Measurements from ENCODE around the gene OR51I2. TPM values are rescaled to one million over a fixed set of nuclear protein-coding genes. Genes with fewer than 3 reads are reported as not detected.

The OR51I2 gene
- total RNA-seq, 1 experiment from 2014 or later: not detected

DNA sequence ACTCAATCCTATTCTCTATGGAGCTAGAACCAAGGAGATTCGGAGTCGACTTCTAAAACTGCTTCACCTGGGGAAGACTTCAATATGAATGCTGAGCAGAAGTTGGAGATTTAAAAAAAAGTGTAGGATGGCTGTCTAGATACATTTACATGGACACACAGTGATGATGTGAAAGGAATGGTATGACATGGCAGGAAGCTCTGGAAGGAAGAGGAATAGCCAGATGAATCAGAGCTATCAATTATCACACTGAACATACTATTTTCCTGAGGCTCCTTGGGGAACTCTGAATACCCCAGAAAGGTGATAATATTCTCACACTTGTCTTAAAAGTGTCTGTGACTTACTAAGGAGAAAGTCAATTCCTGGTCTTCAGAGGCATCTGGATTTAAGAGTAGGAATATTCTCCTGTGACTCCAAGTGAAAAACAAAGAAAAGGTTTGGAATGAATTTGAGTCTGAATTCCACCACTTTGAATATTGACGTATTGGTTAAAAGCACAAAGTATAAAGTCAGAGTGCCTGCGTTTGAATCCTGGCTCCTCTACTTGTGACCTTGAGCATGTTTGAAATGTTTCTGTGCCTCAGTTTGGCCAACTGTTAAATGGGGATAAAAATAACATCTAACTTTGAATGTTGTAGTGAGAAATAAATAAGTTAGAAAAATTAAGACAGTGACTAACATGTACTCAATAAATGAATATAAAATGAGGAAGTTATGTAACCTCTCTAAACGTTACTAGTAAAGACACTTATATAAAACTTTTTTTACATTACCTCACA lies 40.6 kb downstream of the OR51I2 start:
- Mint-ChIP-seq H3K27me3 (ENCODE audit: low read depth) (no peaks in the 10 kb centered on the region), H3K4me3 (no peak overlapping the region), H3K4me1 (peaks cover 0 to 3% of the 10 kb centered on the region in 2 experiments; a peak in 1 of 4 replicates), H3K36me3 (ENCODE audit: insufficient read depth in 1 of 3, low read depth in 3 of 3) (no peaks in the 10 kb centered on the region), H3K9me3 (no peaks in the 10 kb centered on the region), H3K27ac (no peak overlapping the region)
- Histone ChIP-seq H4K20me1 (ENCODE audit: control insufficient read depth, insufficient read depth, insufficient read length) (no peaks in the 10 kb centered on the region), H2AK5ac (ENCODE audit: insufficient read length, low read length) (no peak overlapping the region), H3K79me1 (ENCODE audit: insufficient read depth, low read depth, low read length, poor library complexity, severe bottlenecking) (no peaks in the 10 kb centered on the region), H3K9ac (ENCODE audit: extremely low read depth, insufficient read length, low read length) (no peak overlapping the region), H3K23ac (ENCODE audit: insufficient read length, low read depth, low read length) (no peak overlapping the region), H3K27me3 (ENCODE audit: insufficient read depth, low read length) (no peaks in the 10 kb centered on the region), H3T11ph (ENCODE audit: low read length) (no peak overlapping the region), H2BK15ac (ENCODE audit: low read depth, low read length) (no peak overlapping the region), H3K4ac (ENCODE audit: low read depth, low read length) (no peak overlapping the region), H2AFZ (ENCODE audit: low read length) (no peak overlapping the region), H3K27ac (ENCODE audit: insufficient read length, low read depth, low read length) (no peak overlapping the region), H3K14ac (ENCODE audit: insufficient read depth, low read length) (no peak overlapping the region), H4K91ac (ENCODE audit: insufficient read length, low read depth, low read length) (no peak overlapping the region), H3K4me2 (ENCODE audit: insufficient read depth, insufficient read length, low read length) (no peak overlapping the region), H3K18ac (ENCODE audit: insufficient read length, low read depth, low read length) (no peak overlapping the region), H3K23me2 (ENCODE audit: insufficient read length, low read depth, low read length, poor library complexity, severe bottlenecking) (no peaks in the 10 kb centered on the region), H2BK120ac (ENCODE audit: low read depth, low read length, poor library complexity, severe bottlenecking) (no peak overlapping the region), H3K79me2 (ENCODE audit: insufficient read depth, low read length) (no peaks in the 10 kb centered on the region), H2BK20ac (ENCODE audit: low read depth, low read length, poor library complexity, severe bottlenecking) (no peak overlapping the region), H4K8ac (replicated peaks; ENCODE audit: insufficient read length, low read depth, low read length) (no peak overlapping the region), H2BK12ac (ENCODE audit: insufficient read length, low read depth, low read length) (no peak overlapping the region), H2BK5ac (ENCODE audit: insufficient read length, low read length) (no peak overlapping the region), H4K5ac (ENCODE audit: insufficient read length, low read depth, low read length) (no peak overlapping the region), H3K4me1 (ENCODE audit: insufficient read depth, low read length) (no peaks in the 10 kb centered on the region), H3K9me3 (ENCODE audit: control insufficient read depth, low read depth, low read length) (no peaks in the 10 kb centered on the region), H3K56ac (ENCODE audit: insufficient read length, low read depth, low read length) (no peak overlapping the region)
- no CpG with 5 or more reads among the region's 5 CpGs for WGBS (ENCODE audit: extremely low coverage, insufficient read length, low lambda C conversion rate)
- no peak for DNase-seq
- TF ChIP-seq, protein P1, sequence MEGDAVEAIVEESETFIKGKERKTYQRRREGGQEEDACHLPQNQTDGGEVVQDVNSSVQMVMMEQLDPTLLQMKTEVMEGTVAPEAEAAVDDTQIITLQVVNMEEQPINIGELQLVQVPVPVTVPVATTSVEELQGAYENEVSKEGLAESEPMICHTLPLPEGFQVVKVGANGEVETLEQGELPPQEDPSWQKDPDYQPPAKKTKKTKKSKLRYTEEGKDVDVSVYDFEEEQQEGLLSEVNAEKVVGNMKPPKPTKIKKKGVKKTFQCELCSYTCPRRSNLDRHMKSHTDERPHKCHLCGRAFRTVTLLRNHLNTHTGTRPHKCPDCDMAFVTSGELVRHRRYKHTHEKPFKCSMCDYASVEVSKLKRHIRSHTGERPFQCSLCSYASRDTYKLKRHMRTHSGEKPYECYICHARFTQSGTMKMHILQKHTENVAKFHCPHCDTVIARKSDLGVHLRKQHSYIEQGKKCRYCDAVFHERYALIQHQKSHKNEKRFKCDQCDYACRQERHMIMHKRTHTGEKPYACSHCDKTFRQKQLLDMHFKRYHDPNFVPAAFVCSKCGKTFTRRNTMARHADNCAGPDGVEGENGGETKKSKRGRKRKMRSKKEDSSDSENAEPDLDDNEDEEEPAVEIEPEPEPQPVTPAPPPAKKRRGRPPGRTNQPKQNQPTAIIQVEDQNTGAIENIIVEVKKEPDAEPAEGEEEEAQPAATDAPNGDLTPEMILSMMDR (conservative IDR thresholded peaks at IDR 0.05): no peak
